Activated T-cell treated with anti-CD3 and anti-CD28 coated beads, Interleukin-2, amount 50 U/mL, for 72 hours (primary cell): ENCODE results near the gene RXFP2. TPM values are rescaled to one million over a fixed set of nuclear protein-coding genes. Genes with fewer than 3 reads are reported as not detected.

Experiments
- ATAC-seq, 2 donors: fragments of 150-1000 bp; cut with Tn5 transposase; replicated peaks in 1 of 2; 2 replicates each; pipeline ENCODE4 v1.10.0; 2021; ENCODE audit warnings: moderate library complexity in 2 of 2, mild to moderate bottlenecking in 1 of 2
- DNase-seq, 2 donors: peaks; one replicate each; pipeline ENCODE4 v3.0.0; 2021 to 2022; ENCODE audit warnings: mixed read lengths in 1 of 2
- H3K27ac Mint-ChIP-seq: one replicate; pipeline ENCODE4 v1.8.0; 2022; ENCODE audit warnings: mild to moderate bottlenecking, moderate library complexity, mixed read lengths
- H3K27me3 Mint-ChIP-seq: one replicate; pipeline ENCODE4 v1.8.0; 2022; ENCODE audit warnings: low read depth, mixed read lengths
- H3K36me3 Mint-ChIP-seq, 2 donors: one replicate each; pipeline ENCODE4 v1.8.0; 2022; ENCODE audit warnings: mixed read lengths in 2 of 2, mild to moderate bottlenecking in 1 of 2; ENCODE audit not compliant: insufficient read depth in 2 of 2
- H3K4me1 Mint-ChIP-seq: one replicate; pipeline ENCODE4 v1.8.0; 2022; ENCODE audit warnings: low read depth, mixed read lengths
- H3K4me3 Mint-ChIP-seq, 2 donors: one replicate each; pipeline ENCODE4 v1.8.0; 2022; ENCODE audit warnings: mild to moderate bottlenecking in 2 of 2, mixed read lengths in 2 of 2, moderate library complexity in 2 of 2
- H3K9me3 Mint-ChIP-seq, 2 donors: one replicate each; pipeline ENCODE4 v1.8.0; 2022; ENCODE audit warnings: mixed read lengths in 2 of 2
- total RNA-seq, 2 donors: library from RNA; stranded (reverse); gene quantifications; one replicate each; pipeline ENCODE4 v1.2.3, GENCODE V29; 2022

The RXFP2 gene
- total RNA-seq, 2 donors from 2014 or later = not detected

DNA sequence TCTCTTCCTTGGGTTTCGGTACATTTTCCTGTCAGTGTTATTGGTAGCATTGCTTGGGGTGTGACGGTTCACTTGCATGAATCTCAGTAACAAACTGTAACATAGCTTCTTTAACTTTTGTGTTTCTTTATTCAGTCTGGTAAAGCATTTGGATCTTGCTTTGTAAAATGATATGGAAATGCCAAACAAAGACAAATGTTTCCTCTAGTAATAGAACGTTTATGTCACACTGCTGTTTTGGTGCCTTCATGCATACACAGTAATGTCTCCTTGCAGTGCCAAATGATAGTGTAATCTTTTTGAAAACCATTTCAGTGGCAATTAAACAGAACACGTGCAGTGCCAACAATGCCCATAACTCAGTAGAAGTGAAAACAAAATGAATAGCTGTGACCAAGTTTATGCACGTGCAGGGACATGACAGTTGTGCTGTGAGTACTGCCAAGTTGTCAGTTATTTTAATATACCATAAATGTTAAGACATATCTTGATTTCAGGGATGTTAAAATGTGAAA is 110.8 kb downstream of the RXFP2 start:
- ATAC-seq (no peak), DNase-seq (no peak)
- Mint-ChIP-seq H3K36me3 (no peaks in the 10 kb centered on the region), H3K4me1 (peaks cover 4% of the 10 kb centered on the region), H3K9me3 (no peaks in the 10 kb centered on the region), H3K27ac (no peak overlapping the region), H3K4me3 (no peak overlapping the region), H3K27me3 (peaks cover 35% of the 10 kb centered on the region)

DNA sequence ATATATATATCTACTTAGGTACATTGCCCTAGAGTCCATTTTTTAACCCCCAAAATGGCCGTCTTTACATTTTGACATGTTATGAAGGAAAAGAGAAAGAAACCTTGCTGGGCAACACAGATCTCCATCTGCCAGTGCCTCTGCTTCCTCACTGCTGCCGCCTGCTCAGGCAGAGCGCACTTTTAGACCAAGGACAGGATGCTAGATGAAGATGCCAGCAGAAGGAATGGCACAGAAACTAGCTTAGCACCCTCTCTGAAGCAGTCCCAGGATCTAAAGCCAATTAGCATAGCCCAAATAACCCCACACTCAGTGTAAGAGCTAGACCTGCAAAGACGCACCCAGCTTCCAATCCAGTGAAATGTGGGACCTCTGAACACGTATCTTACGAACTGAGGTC is 111.9 kb downstream of the RXFP2 start:
- Mint-ChIP-seq H3K4me3 (no peak overlapping the region), H3K27me3 (peaks cover 24% of the 10 kb centered on the region), H3K4me1 (peaks cover under 1% of the 10 kb centered on the region), H3K27ac (no peak overlapping the region), H3K36me3 (no peaks in the 10 kb centered on the region), H3K9me3 (no peaks in the 10 kb centered on the region)
- DNase-seq = no peak
- ATAC-seq = no peak
